H1 (cell line): ENCODE data around the gene GLRX.

Experiments
- EP300 ChIP-seq, 2 experiments: IDR thresholded peaks; 1 replicate in 1 of 2; 2 replicates in 1 of 2; pipeline ENCODE4 v1.6.1; 2011 to 2012; ENCODE audit warnings: low read depth in 2 of 2, low read length in 2 of 2, mild to moderate bottlenecking in 2 of 2, borderline replicate concordance in 1 of 2, inconsistent platforms in 1 of 2, moderate library complexity in 1 of 2
- TAF7 ChIP-seq: optimal IDR thresholded peaks from 2 replicates; pipeline ENCODE3; 2011; ENCODE audit warnings: low read depth, mild to moderate bottlenecking, inconsistent platforms, low read length, moderate library complexity, borderline replicate concordance
- TF ChIP-seq, protein P1 (sequence below), 3 experiments: IDR thresholded peaks; 1 replicate in 2 of 3; 2 replicates in 1 of 3; pipeline versions ENCODE4 v1.5.1 to v1.6.1; 2011; ENCODE audit warnings: low read length in 3 of 3, mild to moderate bottlenecking in 3 of 3, inconsistent platforms in 2 of 3, low read depth in 1 of 3, moderate library complexity in 1 of 3; ENCODE audit not compliant: insufficient read depth in 1 of 3; ENCODE audit errors: control extremely low read depth in 1 of 3
- TF ChIP-seq, protein P2 (sequence below): IDR thresholded peaks from 2 replicates; pipeline ENCODE4 v1.6.1; 2011; ENCODE audit warnings: low read length, improper control_type of control experiment

DNA sequence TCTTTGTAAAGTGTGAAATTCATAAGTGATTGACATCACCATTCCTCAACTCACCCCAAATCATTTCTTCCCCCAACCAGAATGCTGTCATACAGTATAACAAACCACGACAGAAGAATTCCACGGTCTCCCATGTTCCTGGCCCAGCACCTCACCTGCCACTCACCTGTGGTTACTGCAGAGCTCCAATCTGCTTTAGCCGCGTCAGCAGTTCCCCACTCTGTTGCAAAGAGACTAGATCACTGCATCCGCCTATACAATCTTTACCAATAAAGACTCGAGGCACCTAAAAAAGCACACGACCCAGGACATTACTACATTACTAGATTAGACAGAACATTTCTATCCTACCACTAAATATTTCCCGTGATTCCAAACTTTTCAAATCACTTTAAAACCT lies 6.2 kb downstream of the GLRX start:
- no peak for TF ChIP-seq EP300 (IDR thresholded peaks at IDR 0.05; ENCODE audit: borderline replicate concordance in 1 of 2, low read depth in 2 of 2, low read length in 2 of 2)
- no peak for TF ChIP-seq TAF7
- TF ChIP-seq, protein P1, sequence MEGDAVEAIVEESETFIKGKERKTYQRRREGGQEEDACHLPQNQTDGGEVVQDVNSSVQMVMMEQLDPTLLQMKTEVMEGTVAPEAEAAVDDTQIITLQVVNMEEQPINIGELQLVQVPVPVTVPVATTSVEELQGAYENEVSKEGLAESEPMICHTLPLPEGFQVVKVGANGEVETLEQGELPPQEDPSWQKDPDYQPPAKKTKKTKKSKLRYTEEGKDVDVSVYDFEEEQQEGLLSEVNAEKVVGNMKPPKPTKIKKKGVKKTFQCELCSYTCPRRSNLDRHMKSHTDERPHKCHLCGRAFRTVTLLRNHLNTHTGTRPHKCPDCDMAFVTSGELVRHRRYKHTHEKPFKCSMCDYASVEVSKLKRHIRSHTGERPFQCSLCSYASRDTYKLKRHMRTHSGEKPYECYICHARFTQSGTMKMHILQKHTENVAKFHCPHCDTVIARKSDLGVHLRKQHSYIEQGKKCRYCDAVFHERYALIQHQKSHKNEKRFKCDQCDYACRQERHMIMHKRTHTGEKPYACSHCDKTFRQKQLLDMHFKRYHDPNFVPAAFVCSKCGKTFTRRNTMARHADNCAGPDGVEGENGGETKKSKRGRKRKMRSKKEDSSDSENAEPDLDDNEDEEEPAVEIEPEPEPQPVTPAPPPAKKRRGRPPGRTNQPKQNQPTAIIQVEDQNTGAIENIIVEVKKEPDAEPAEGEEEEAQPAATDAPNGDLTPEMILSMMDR (IDR thresholded peaks at IDR 0.05; ENCODE audit: control extremely low read depth in 1 of 3, insufficient read depth in 1 of 3, low read depth in 1 of 3, low read length in 3 of 3): no peak
- TF ChIP-seq, protein P2, sequence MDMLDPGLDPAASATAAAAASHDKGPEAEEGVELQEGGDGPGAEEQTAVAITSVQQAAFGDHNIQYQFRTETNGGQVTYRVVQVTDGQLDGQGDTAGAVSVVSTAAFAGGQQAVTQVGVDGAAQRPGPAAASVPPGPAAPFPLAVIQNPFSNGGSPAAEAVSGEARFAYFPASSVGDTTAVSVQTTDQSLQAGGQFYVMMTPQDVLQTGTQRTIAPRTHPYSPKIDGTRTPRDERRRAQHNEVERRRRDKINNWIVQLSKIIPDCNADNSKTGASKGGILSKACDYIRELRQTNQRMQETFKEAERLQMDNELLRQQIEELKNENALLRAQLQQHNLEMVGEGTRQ: no peak
